Endothelial cell of umbilical vein (primary cell): ENCODE results near the gene SLC44A5. TPM values are rescaled to one million over a fixed set of nuclear protein-coding genes. Genes with fewer than 3 reads are reported as not detected.

Experiments
- BruUV-seq: library from RNA; stranded (reverse); fragments of 400-500 nt; replicated peaks from 2 replicates; lab custom pipeline; 2021; lab: Mats Ljungman, UMichigan
- CTCF ChIA-PET: fragments of 300-600, 350-600 bp; sonication (Branson Sonifier 250); formaldehyde crosslinking; loops from one replicate; lab custom pipeline; 2021; ENCODE audit warnings: antibody characterized with exemption, inconsistent platforms; lab: Charles Lee
- POLR2A ChIA-PET: fragments of 300-600, 350-600 bp; sonication (Branson Sonifier 250); formaldehyde crosslinking; loops from one replicate; lab custom pipeline; 2021; ENCODE audit warnings: antibody characterized with exemption, inconsistent platforms; lab: Charles Lee
- DNase-seq: peaks from one replicate; pipeline ENCODE4 v3.0.0-alpha.2; 2011; ENCODE audit warnings: low read depth, low spot score
- FAIRE-seq: peaks from 2 replicates; lab custom pipeline; 2011; peaks lifted over from hg19 to GRCh38; lab: Jason Lieb, UNC
- H2AFZ ChIP-seq: 2 replicates; pipeline ENCODE4 v1.6.0; 2012; ENCODE audit warnings: low read depth, low read length, control low read depth, inconsistent platforms
- H3K27ac ChIP-seq: 2 replicates; pipeline ENCODE4 v1.5.1; 2011; ENCODE audit warnings: low read depth, mild to moderate bottlenecking, control low read depth, low read length, moderate library complexity; ENCODE audit not compliant: insufficient read depth
- H3K27me3 ChIP-seq, 2 experiments: 2 replicates each; pipeline versions ENCODE4 v1.6.0 to v1.6.1; 2011; ENCODE audit warnings: low read length in 2 of 2, mixed read lengths in 1 of 2; ENCODE audit not compliant: control insufficient read depth in 2 of 2, insufficient read depth in 2 of 2
- H3K36me3 ChIP-seq, 2 experiments: 2 replicates in 1 of 2; 3 replicates in 1 of 2; pipeline ENCODE4 v1.5.1; 2011; ENCODE audit warnings: low read length in 2 of 2, mild to moderate bottlenecking in 1 of 2, moderate library complexity in 1 of 2; ENCODE audit not compliant: control insufficient read depth in 2 of 2, insufficient read depth in 2 of 2; ENCODE audit errors: extremely low read depth in 1 of 2
- H3K4me1 ChIP-seq: 3 replicates; pipeline ENCODE4 v1.5.1; 2011; ENCODE audit warnings: mild to moderate bottlenecking, low read length; ENCODE audit not compliant: control insufficient read depth, insufficient read depth; ENCODE audit errors: extremely low read depth
- H3K4me2 ChIP-seq: 2 replicates; pipeline ENCODE4 v1.6.1; 2011; ENCODE audit warnings: low read length, control low read depth, mixed read lengths; ENCODE audit not compliant: insufficient read depth
- H3K4me3 ChIP-seq, 3 experiments: fragments of 200-600 bp in 1 of 3; sonication (generic), shearing (Covaris generic) in 1 of 3; replicated peaks in 1 of 3; 2 replicates each; pipeline ENCODE4 v1.5.1; 2011 to 2016; ENCODE audit warnings: control low read depth in 3 of 3, low read length in 3 of 3, mild to moderate bottlenecking in 2 of 3, inconsistent platforms in 1 of 3, low read depth in 1 of 3, moderate library complexity in 1 of 3; ENCODE audit not compliant: insufficient read depth in 1 of 3
- H3K79me2 ChIP-seq: 2 replicates; pipeline ENCODE4 v1.6.0; 2012; ENCODE audit warnings: low read length, inconsistent platforms; ENCODE audit not compliant: control insufficient read depth, insufficient read depth
- H3K9ac ChIP-seq: replicated peaks from 2 replicates; pipeline ENCODE3; 2011; ENCODE audit warnings: low read length, control low read depth; ENCODE audit not compliant: insufficient read depth; ENCODE audit errors: extremely low read depth
- H3K9me1 ChIP-seq: replicated peaks from 3 replicates; pipeline ENCODE4 v1.6.0; 2011; ENCODE audit warnings: mild to moderate bottlenecking, low read length; ENCODE audit not compliant: control insufficient read depth, insufficient read depth; ENCODE audit errors: extremely low read depth
- H3K9me3 ChIP-seq: replicated peaks from 2 replicates; pipeline ENCODE4 v1.5.1; 2012; ENCODE audit warnings: low read length, inconsistent platforms; ENCODE audit not compliant: control insufficient read depth, insufficient read depth
- H4K20me1 ChIP-seq: replicated peaks from 2 replicates; pipeline ENCODE3; 2011; ENCODE audit warnings: mild to moderate bottlenecking, low read length; ENCODE audit not compliant: control insufficient read depth, insufficient read depth; ENCODE audit errors: extremely low read depth
- CTCF ChIP-seq, 2 donors: IDR thresholded peaks; 1 replicate in 1 of 2; 2 replicates in 1 of 2; pipeline ENCODE4 v1.5.1; 2011; ENCODE audit warnings: low read length in 2 of 2, mild to moderate bottlenecking in 2 of 2, moderate library complexity in 2 of 2, control low read depth in 1 of 2, inconsistent platforms in 1 of 2, low read depth in 1 of 2; ENCODE audit not compliant: insufficient read depth in 1 of 2; ENCODE audit errors: extremely low read depth in 1 of 2
- EZH2 ChIP-seq: IDR thresholded peaks from 2 replicates; pipeline ENCODE4 v1.6.1; 2012; ENCODE audit warnings: borderline replicate concordance, low read depth, mild to moderate bottlenecking, moderate library complexity, low read length, inconsistent platforms; ENCODE audit not compliant: severe bottlenecking
- FOS ChIP-seq: IDR thresholded peaks from 2 replicates; pipeline ENCODE4 v1.6.1; 2011; ENCODE audit warnings: mild to moderate bottlenecking, low read length, moderate library complexity, borderline replicate concordance; ENCODE audit not compliant: insufficient read depth
- GATA2 ChIP-seq: IDR thresholded peaks from 2 replicates; pipeline ENCODE4 v1.7.0; 2011; ENCODE audit warnings: low read depth, mild to moderate bottlenecking, moderate library complexity, mixed read lengths, low read length; ENCODE audit not compliant: insufficient read length, insufficient read depth
- JUN ChIP-seq: IDR thresholded peaks from 2 replicates; pipeline ENCODE4 v1.6.1; 2011; ENCODE audit warnings: borderline replicate concordance, low read depth; ENCODE audit not compliant: insufficient read length, insufficient read depth
- MAX ChIP-seq: IDR thresholded peaks from 2 replicates; pipeline ENCODE4 v1.6.1; 2011; ENCODE audit not compliant: insufficient read depth, insufficient read length
- MYC ChIP-seq: IDR thresholded peaks from one replicate; pipeline ENCODE4 v1.6.1; 2011; ENCODE audit warnings: mild to moderate bottlenecking, low read depth, low read length
- POLR2A ChIP-seq: IDR thresholded peaks from 2 replicates; pipeline ENCODE4 v1.6.1; 2012; ENCODE audit warnings: low read depth, mild to moderate bottlenecking, control low read depth, low read length
- POLR2AphosphoS5 ChIP-seq: IDR thresholded peaks from 2 replicates; pipeline ENCODE4 v1.6.1; 2012; ENCODE audit warnings: low read depth, mild to moderate bottlenecking, control low read depth, low read length, moderate library complexity; ENCODE audit not compliant: insufficient read depth
- dilution Hi-C: fragments of 300-500 bp; cut with MboI; formaldehyde crosslinking; loops from one replicate; pipeline ENCODE4 v1.15.0; 2019; ENCODE audit warnings: low sequenced_read_pairs; ENCODE audit not compliant: extremely low pct_ligation_motif_present
- intact Hi-C: fragments of 100-400 bp; cut with micrococcal nuclease; formaldehyde crosslinking; loops from one replicate; pipeline ENCODE4 v1.10.0; 2022
- polyA plus RNA-seq, 4 experiments: library from polyadenylated mRNA; depleted of rRNA in 3 of 4; stranded (reverse) in 3 of 4; unstranded in 1 of 4; fragments of >200 nt; gene quantifications; 2 replicates each; pipeline versions ENCODE4 v1.2.1 to v1.2.3, GENCODE V29; 2011 to 2012; ENCODE audit warnings: missing spikeins in 1 of 4
- total RNA-seq: library from RNA; stranded (reverse); gene quantifications from 2 replicates; pipeline ENCODE4 v1.2.3, GENCODE V29; 2021

Gene SLC44A5
- total and polyA plus RNA-seq, 2 donors (not counting 3 experiments of a cell fraction or from before 2014, with no cell fraction given), result 1.6 to 3.2 TPM

- H3K9me3 ChIP-seq, result no peaks in the 10 kb centered on the region
- H3K4me3 ChIP-seq, result no peak overlapping the region
- H3K9me1 ChIP-seq, result no peaks in the 10 kb centered on the region
- no peak overlapping the region for H3K4me2 ChIP-seq
- no peaks in the 10 kb centered on the region for H3K4me1 ChIP-seq
- ChIA-PET POLR2A (no interaction called here), CTCF (no interaction called here)
- no peaks in the 10 kb centered on the region for H3K27me3 ChIP-seq
- intact Hi-C loops (no loop called here), dilution Hi-C loops (no loop called here)
- FAIRE-seq (no peak), DNase-seq (no peak)
- TF ChIP-seq EZH2, result no peak
- TF ChIP-seq FOS, result no peak
- TF ChIP-seq JUN, result no peak
- no peak for TF ChIP-seq GATA2
- TF ChIP-seq POLR2AphosphoS5, result no peak
- TF ChIP-seq MYC, result no peak
- TF ChIP-seq MAX, result no peak
- TF ChIP-seq POLR2A, result no peak
- TF ChIP-seq CTCF (IDR thresholded peaks at IDR 0.05; ENCODE audit: extremely low read depth in 1 of 2, insufficient read depth in 1 of 2, low read depth in 1 of 2, low read length in 2 of 2), result no peak
- H2AFZ ChIP-seq, result no peak overlapping the region
- H3K27ac ChIP-seq, result no peak overlapping the region
- H3K79me2 ChIP-seq, result no peaks in the 10 kb centered on the region
- H4K20me1 ChIP-seq, result no peaks in the 10 kb centered on the region
- no TSS peak for BruUV-seq
- no peak overlapping the region for H3K9ac ChIP-seq
- no peaks in the 10 kb centered on the region for H3K36me3 ChIP-seq
These were observed 439.9 kb downstream of the SLC44A5 start for GRCh38 chr1:75170981-75171380.
